Measurements from ENCODE around the gene NSRP1. TPM values are rescaled to one million over a fixed set of nuclear protein-coding genes. Genes with fewer than 3 reads are reported as not detected.

NSRP1 gene
- total and polyA plus RNA-seq, 2 of the 13 experiments (the other 11 are each of a cell fraction or from before 2014, with no cell fraction given): 7.0 to 14.3 TPM

- in situ Hi-C loops (cut with HindIII; ENCODE audit: extremely low pct_ligation_motif_present, low pct_unique_long_range_greater_than_20kb): loop anchor here (10.0 kb wide), 1 partner anchor 111 kb away; no protein-coding TSS in a partner anchor
- no TSS peak for BruUV-seq (replicated peaks)
- no peak within 1 kb of the TSS; a peak in 1 of 6 replicates for H3K4me3 ChIP-seq (replicated peaks in 1 of 3; ENCODE audit: insufficient read depth in 1 of 3, low read depth in 2 of 3, low read length in 3 of 3)
- FAIRE-seq (no peak), ATAC-seq (no peak), DNase-seq (ENCODE audit: low spot score) (no peak)
- H3K4me2 ChIP-seq (ENCODE audit: low read depth, low read length): peak within 1 kb of the TSS; percentile 55
- no peak within 1 kb of the TSS for H3K9ac ChIP-seq (ENCODE audit: insufficient read depth, low read depth, low read length)
- ChIA-PET CTCF (ENCODE audit: low intra/inter-chr PET ratio, low total read pairs) (interaction anchor here (2.6 kb wide), 1 partner anchor 110 kb away, joined by 10 read pairs; no protein-coding TSS in a partner anchor), POLR2A (interaction anchor here (1.0 to 1.8 kb wide), 4 partner anchors 9 to 13 kb away, joined by 6 to 7 read pairs (median 7); no protein-coding TSS in a partner anchor)
- H4K20me1 ChIP-seq (ENCODE audit: insufficient read depth, low read length): no peaks in the 10 kb centered on the region
- intact Hi-C loops (cut with micrococcal nuclease; ENCODE audit: unreplicated experiment): loop anchor here (5.0 kb wide), 1 partner anchor 108 kb away; no protein-coding TSS in a partner anchor
- H3K27ac ChIP-seq (ENCODE audit: extremely low read length, insufficient read depth, low read length): no peak within 1 kb of the TSS
- no peaks in the 10 kb centered on the region for H3K27me3 ChIP-seq (ENCODE audit: control insufficient read depth in 1 of 2, insufficient read depth in 2 of 2, low read length in 2 of 2)
- H2AFZ ChIP-seq (ENCODE audit: low read length): peak within 1 kb of the TSS; percentile 44
- no peaks in the 10 kb centered on the region for H3K36me3 ChIP-seq (replicated peaks in 1 of 2; ENCODE audit: control insufficient read depth in 1 of 2, insufficient read depth in 2 of 2, low read length in 2 of 2)
- peaks cover 55% of the 10 kb centered on the region for H3K4me1 ChIP-seq (ENCODE audit: insufficient read depth, low read length)
- 95% methylated on average over 68 of the region's 82 CpGs for WGBS (ENCODE audit: low lambda C conversion rate)
- H3K9me3 ChIP-seq (ENCODE audit: low read length): no peaks in the 10 kb centered on the region
- H3K79me2 ChIP-seq (ENCODE audit: insufficient read depth, low read length): no peaks in the 10 kb centered on the region
- TF ChIP-seq GMEB1 (CRISPR knock-in tag; IDR thresholded peaks at IDR 0.05; ENCODE audit: borderline replicate concordance): no peak
- no peak for TF ChIP-seq ZBTB4 (CRISPR knock-in tag; IDR thresholded peaks at IDR 0.05; ENCODE audit: borderline replicate concordance)
- TF ChIP-seq ATAD3A (CRISPR knock-in tag; IDR thresholded peaks at IDR 0.05): no peak
- TF ChIP-seq ZNF263 (CRISPR knock-in tag; IDR thresholded peaks at IDR 0.05): no peak
- TF ChIP-seq KAT8 (CRISPR knock-in tag; IDR thresholded peaks at IDR 0.05): no peak
- no peak for TF ChIP-seq ZBTB39 (CRISPR knock-in tag; IDR thresholded peaks at IDR 0.05)
- no peak for TF ChIP-seq ZNF33B (CRISPR knock-in tag; IDR thresholded peaks at IDR 0.05)
- TF ChIP-seq ZFP41 (CRISPR knock-in tag; IDR thresholded peaks at IDR 0.05; ENCODE audit: borderline replicate concordance): no peak
- no peak for TF ChIP-seq KMT2A (CRISPR knock-in tag; IDR thresholded peaks at IDR 0.05)
- no peak for TF ChIP-seq DMTF1 (CRISPR knock-in tag; IDR thresholded peaks at IDR 0.05)
- TF ChIP-seq ZNF740 (CRISPR knock-in tag; IDR thresholded peaks at IDR 0.05): no peak
- no peak for TF ChIP-seq SMAD9 (CRISPR knock-in tag; IDR thresholded peaks at IDR 0.05)
These were observed 119.0 kb downstream of the NSRP1 start, which contains the start of gene SLC6A4 for GRCh38 chr17:30235386-30236296. Gene SLC6A4, minus strand, starts transcription at chr17:30235697. Its CDS starts 13,739 bp downstream, at chr17:30221958.

Data from HepG2 (cell line).